Pancreas (tissue), 10 donors: ENCODE measurements around the gene PCDHA2. TPM values are rescaled to one million over a fixed set of nuclear protein-coding genes. Genes with fewer than 3 reads are reported as not detected.

Experiments used
- ATAC-seq, 4 donors: fragments of 200-7000 bp; cut with Tn5 transposase; one replicate each; pipeline versions ENCODE4 v1.8.0 to v1.9.1; 2020; ENCODE audit warnings: mild to moderate bottlenecking in 4 of 4, moderate library complexity in 4 of 4
- DNase-seq, 6 donors: peaks; one replicate each; pipeline ENCODE4 v3.0.0-alpha.2; 2020
- FAIRE-seq: peaks from 2 replicates; lab custom pipeline; 2012; peaks lifted over from hg19 to GRCh38; lab: Jason Lieb, UNC
- H3K27ac ChIP-seq, 4 donors: fragments of 200-600 bp; sonication (generic); 1 replicate in 3 of 4; 2 replicates in 1 of 4; pipeline versions ENCODE4 v1.5.0 to v1.8.0; 2020
- H3K27me3 ChIP-seq, 4 donors: fragments of 200-600 bp; one replicate each; pipeline ENCODE4 v1.8.0; 2021
- H3K36me3 ChIP-seq, 3 donors: fragments of 200-600 bp; sonication (generic) in 1 of 3; one replicate each; pipeline versions ENCODE4 v1.5.0 to v1.8.0; 2020 to 2021
- H3K4me1 ChIP-seq, 3 donors: fragments of 200-600 bp; one replicate each; pipeline ENCODE4 v1.8.0; 2021
- H3K4me3 ChIP-seq, 4 donors: fragments of 200-600 bp; sonication (generic) in 2 of 4; one replicate each; pipeline versions ENCODE4 v1.5.0 to v1.8.0; 2020 to 2021
- H3K9me3 ChIP-seq, 4 donors: fragments of 200-600 bp; one replicate each; pipeline ENCODE4 v1.8.0; 2021
- CTCF ChIP-seq, 4 donors: fragments of 200-600 bp; sonication (generic) in 3 of 4; IDR thresholded peaks; one replicate each; pipeline versions ENCODE4 v1.5.0 to v1.8.0; 2021; ENCODE audit warnings: antibody characterized with exemption in 4 of 4
- WGBS, 2 donors: extraction: QIAGEN DNeasy Blood & Tissue Kit; methylation state at CpG; one replicate each; pipeline ENCODE4 v1.1.7; 2013; 5-methylcytosine and 5-hydroxymethylcytosine counted together
- intact Hi-C, 3 donors: fragments of 100-400 bp; cut with DNase I; formaldehyde crosslinking; loops; one replicate each; pipeline versions ENCODE4 v1.11.1 to v1.14.2; 2022
- polyA plus RNA-seq, 2 donors: library from polyadenylated mRNA; stranded (reverse); fragments of 200-250 nt; gene quantifications; one replicate each; pipeline ENCODE4 v1.2.3, GENCODE V29; 2013
- total RNA-seq, 6 donors: library from RNA; stranded (reverse); fragmentation: NEBNext Ultra II Directional in 4 of 6; extraction: Animal tissue kit (Norgen Biotek cat#: 25700) in 4 of 6; gene quantifications; one replicate each; pipeline versions ENCODE4 v1.2.1 to v1.2.4, GENCODE V29; 2021 to 2023
- donor health status: healthy with polysubstance abuse.
- donor health status: DM: no; HTN: no; CAD: no; lungs with moderate emphysema.
- donor health status: DM: no; HTN: no; CAD: no.
- donor health status: control.
- donor health status: control.
- donor health status: Bipolar disorder and iron deficiency.
- donor health status: DM: yes; HTN: yes; CAD: no.
- donor health status: DM: no; HTN: no; CAD: no.
- donor health status: DM: no; HTN: no; CAD: no.
- donor health status: DM: yes; HTN: yes; CAD: no.

PCDHA2 gene
- under 1 TPM in 5 of 6 donors, not detected in 1; 0.08 to 0.31 (median 0.12) TPM for total RNA-seq
- under 1 TPM; 0.19 to 0.40 TPM for polyA plus RNA-seq

- H3K27ac ChIP-seq: no peak within 1 kb of the TSS
- ATAC-seq: peak in 2 of 4 donors; percentile 54 to 69
These were observed at the start of gene PCDHA2 for GRCh38 chr5:140794595-140795258. Gene PCDHA2 (plus strand): TSS chr5:140794852.

GRCh38 chr5:140753561-140753960, 41.1 kb upstream of the PCDHA2 start:
- WGBS, 2 donors: 66 to 82% methylated on average over 5 of the region's 5 CpGs
- no peak overlapping the region for H3K27ac ChIP-seq
- DNase-seq (no peak), FAIRE-seq (no peak), ATAC-seq (no peak)
- H3K27me3 ChIP-seq: no peaks in the 10 kb centered on the region
- TF ChIP-seq CTCF (IDR thresholded peaks at IDR 0.05): no peak
- H3K4me3 ChIP-seq: no peak overlapping the region
- no peaks in the 10 kb centered on the region for H3K9me3 ChIP-seq
- no peaks in the 10 kb centered on the region for H3K4me1 ChIP-seq
- H3K36me3 ChIP-seq: no peaks in the 10 kb centered on the region
- intact Hi-C loops: no loop called here

More at GRCh38 chr5:140794595-140795258, at the start of gene PCDHA2:
- peaks cover 0 to 10% (median 3%) of the 10 kb centered on the region in 4 donors for H3K9me3 ChIP-seq
- DNase-seq (no peak), FAIRE-seq (no peak)
- TF ChIP-seq CTCF (IDR thresholded peaks at IDR 0.05): no peak
- H3K36me3 ChIP-seq: no peaks in the 10 kb centered on the region
- intact Hi-C loops: no loop called here
- 12 to 16% methylated on average over 27 of the region's 27 CpGs for WGBS, 2 donors
- no peak within 1 kb of the TSS for H3K4me3 ChIP-seq
- H3K4me1 ChIP-seq: no peaks in the 10 kb centered on the region
- H3K27me3 ChIP-seq: peaks cover 0 to 6% (median 3%) of the 10 kb centered on the region in 4 donors

- H3K27me3 ChIP-seq: no peaks in the 10 kb centered on the region
- H3K4me3 ChIP-seq: no peak overlapping the region
- no peak overlapping the region for H3K27ac ChIP-seq
- WGBS, 2 donors: 76 to 78% methylated on average over 2 of the region's 2 CpGs
- no peaks in the 10 kb centered on the region for H3K4me1 ChIP-seq
- H3K9me3 ChIP-seq: peaks cover 0 to 6% (median 0%) of the 10 kb centered on the region in 4 donors
- no peak for ATAC-seq
- FAIRE-seq: no peak
- intact Hi-C loops: no loop called here
- no peak for TF ChIP-seq CTCF (IDR thresholded peaks at IDR 0.05)
- no peaks in the 10 kb centered on the region for H3K36me3 ChIP-seq
- no peak for DNase-seq
These were observed 30.3 kb upstream of the PCDHA2 start for GRCh38 chr5:140764177-140764973.

- intact Hi-C loops: no loop called here
These were observed 27.2 kb upstream of the PCDHA2 start for GRCh38 chr5:140767444-140767843.

More at GRCh38 chr5:140767444-140767843, 27.2 kb upstream of the PCDHA2 start:
- no peak for ATAC-seq
- Histone ChIP-seq H3K27ac (no peak overlapping the region), H3K9me3 (peaks cover 0 to 10% (median 1%) of the 10 kb centered on the region in 4 donors), H3K4me1 (no peaks in the 10 kb centered on the region), H3K36me3 (no peaks in the 10 kb centered on the region), H3K27me3 (no peaks in the 10 kb centered on the region), H3K4me3 (no peak overlapping the region)
- no peak for DNase-seq
- 71 to 77% methylated on average over 4 of the region's 4 CpGs for WGBS, 2 donors
- TF ChIP-seq CTCF (IDR thresholded peaks at IDR 0.05): no peak
- no peak for FAIRE-seq
